ENCODE measurements around the gene SMURF1. TPM values are rescaled to one million over a fixed set of nuclear protein-coding genes. Genes with fewer than 3 reads are reported as not detected.

The SMURF1 gene
- total and polyA plus RNA-seq, 2 of the 8 experiments (the other 6 are each of a cell fraction or from before 2014, with no cell fraction given) = 9.6 to 24.5 TPM

- ChIA-PET POLR2A (ENCODE audit: partially characterized antibody) (interaction anchor here (0.7 to 1.5 kb wide), 2 partner anchors 16 to 28 kb away, joined by 3 to 5 read pairs; no protein-coding TSS in a partner anchor), CTCF (ENCODE audit: partially characterized antibody) (interaction anchor here (1.0 to 1.4 kb wide), 3 partner anchors 23 to 166 kb away, joined by 3 to 5 read pairs (median 3); no protein-coding TSS in a partner anchor)
- H4K8ac ChIP-seq (ENCODE audit: extremely low read depth, insufficient read depth, low read length) = no peak overlapping the region
- H2AK5ac ChIP-seq (ENCODE audit: low read depth, low read length) = no peak overlapping the region
- no peaks in the 10 kb centered on the region for H3K36me3 ChIP-seq (ENCODE audit: control insufficient read depth in 2 of 4, insufficient read depth in 4 of 4, low read length in 3 of 4)
- no peak overlapping the region for H3K27ac ChIP-seq (ENCODE audit: low read depth, low read length)
- H3K79me2 ChIP-seq (ENCODE audit: control insufficient read depth in 1 of 2, insufficient read depth in 2 of 2, low read length in 2 of 2) = peaks cover 0 to 3% of the 10 kb centered on the region in 2 experiments; a peak in 1 of 4 replicates
- H3K4me3 ChIP-seq (ENCODE audit: extremely low read depth in 1 of 4, insufficient read depth in 2 of 4, low read depth in 3 of 4, low read length in 4 of 4) = no peak overlapping the region
- H2BK12ac ChIP-seq (ENCODE audit: low read depth, low read length) = no peak overlapping the region
- H3K18ac ChIP-seq (ENCODE audit: extremely low read depth, low read length) = no peak overlapping the region
- no peak overlapping the region for H4K5ac ChIP-seq (ENCODE audit: insufficient read length, low read depth, low read length)
- no peaks in the 10 kb centered on the region for H3K27me3 ChIP-seq (replicated peaks in 1 of 4; ENCODE audit: control insufficient read depth in 3 of 4, extremely low read depth in 1 of 4, insufficient read depth in 3 of 4, low read length in 3 of 4)
- H2AFZ ChIP-seq (ENCODE audit: low read length) = no peak overlapping the region
- DNase-seq (ENCODE audit: low read depth in 1 of 2, low spot score in 2 of 2) (no peak), FAIRE-seq (no peak)
- no peak overlapping the region for H3K4me2 ChIP-seq (ENCODE audit: insufficient read depth in 1 of 2, low read depth in 2 of 2, low read length in 2 of 2)
- no peak overlapping the region for H4K91ac ChIP-seq (replicated peaks; ENCODE audit: insufficient read length, low read length)
- peaks cover 0 to under 1% (median under 1%) of the 10 kb centered on the region in 4 experiments; a peak in 3 of 7 replicates for H3K4me1 ChIP-seq (replicated peaks in 1 of 4; ENCODE audit: control insufficient read depth in 3 of 4, insufficient read depth in 4 of 4, low read length in 3 of 4)
- no peak overlapping the region for H3K4ac ChIP-seq (replicated peaks; ENCODE audit: insufficient read length, low read depth, low read length)
- H2BK5ac ChIP-seq (ENCODE audit: low read depth, low read length) = no peak overlapping the region
- H4K20me1 ChIP-seq (replicated peaks in 1 of 2; ENCODE audit: control insufficient read depth in 1 of 2, insufficient read depth in 2 of 2, low read length in 2 of 2) = no peaks in the 10 kb centered on the region
- no peaks in the 10 kb centered on the region for H3K9me3 ChIP-seq (ENCODE audit: insufficient read depth in 2 of 2, low read depth in 1 of 2, low read length in 1 of 2)
- H2BK20ac ChIP-seq (ENCODE audit: low read length) = no peak overlapping the region
- no peak overlapping the region for H3K56ac ChIP-seq (replicated peaks; ENCODE audit: insufficient read length, low read depth, low read length)
- H3K23me2 ChIP-seq (ENCODE audit: low read depth, low read length) = peaks cover 7% of the 10 kb centered on the region; the same call in 1 of the 2 replicates
- H3K9ac ChIP-seq (replicated peaks in 1 of 4; ENCODE audit: extremely low read depth in 1 of 4, low read depth in 3 of 4, low read length in 3 of 4) = no peak overlapping the region
- no peaks in the 10 kb centered on the region for H3K79me1 ChIP-seq (ENCODE audit: low read depth, low read length)
- no peak overlapping the region for H3K14ac ChIP-seq (ENCODE audit: insufficient read length)
- no peak overlapping the region for H2BK120ac ChIP-seq (replicated peaks; ENCODE audit: low read depth, low read length)
- WGBS, 2 experiments (ENCODE audit: extremely low coverage in 1 of 2, insufficient coverage in 1 of 2, insufficient read length in 1 of 2, insufficient replicate concordance in 2 of 2, low coverage in 1 of 2, low lambda C conversion rate in 2 of 2, missing lambda C conversion rate in 1 of 2) = 82% methylated on average over 4 of the region's 4 CpGs; no CpG with 5 or more reads in 1 of the 2 experiments
- no peak overlapping the region for H2BK15ac ChIP-seq (ENCODE audit: low read length)
- H3K23ac ChIP-seq (ENCODE audit: insufficient read length) = no peak overlapping the region
- no peak for TF ChIP-seq SAP30 (IDR thresholded peaks at IDR 0.05; ENCODE audit: insufficient read depth, insufficient replicate concordance, low read length)
- TF ChIP-seq SIRT6 (IDR thresholded peaks at IDR 0.05; ENCODE audit: low read length) = no peak
- no peak for TF ChIP-seq BRCA1 (IDR thresholded peaks at IDR 0.05; ENCODE audit: low read depth, low read length)
- TF ChIP-seq JUN (IDR thresholded peaks at IDR 0.05; ENCODE audit: low read depth, low read length) = no peak
- TF ChIP-seq E2F6 (IDR thresholded peaks at IDR 0.05) = no peak
- TF ChIP-seq PHF8 (conservative IDR thresholded peaks at IDR 0.05; ENCODE audit: low read depth, low read length) = no peak
- TF ChIP-seq SRF (IDR thresholded peaks at IDR 0.05; ENCODE audit: low read depth, low read length) = no peak
- TF ChIP-seq CBX5 (IDR thresholded peaks at IDR 0.05; ENCODE audit: low read depth, low read length) = no peak
- TF ChIP-seq CTCF (IDR thresholded peaks at IDR 0.05; ENCODE audit: control extremely low read depth in 1 of 3, insufficient read depth in 1 of 3, low read depth in 1 of 3, low read length in 3 of 3) = no peak
- no peak for TF ChIP-seq TEAD4 (IDR thresholded peaks at IDR 0.05; ENCODE audit: low read depth, low read length)
- TF ChIP-seq RBBP5 (IDR thresholded peaks at IDR 0.05; ENCODE audit: borderline replicate concordance, low read depth, low read length) = no peak
Observed at GRCh38 chr7:99146979-99147378, 3.1 kb upstream of the SMURF1 start.

Measured in H1 (cell line).